H9 (cell line): ENCODE measurements around the gene TM7SF3. TPM values are rescaled to one million over a fixed set of nuclear protein-coding genes. Genes with fewer than 3 reads are reported as not detected.

Source experiments
- DNase-seq: peaks from one replicate; pipeline ENCODE4 v3.0.0-alpha.2; 2017
- H2AFZ ChIP-seq: one replicate; pipeline ENCODE4 v1.6.1; 2013; ENCODE audit warnings: mild to moderate bottlenecking, low read length, control low read depth, moderate library complexity
- H2AK5ac ChIP-seq: 2 replicates; pipeline ENCODE4 v1.6.1; 2013; ENCODE audit warnings: low read length, control low read depth, mixed read lengths; ENCODE audit not compliant: insufficient read length
- H2BK120ac ChIP-seq: one replicate; pipeline ENCODE4 v1.6.1; 2013; ENCODE audit warnings: low read depth, mild to moderate bottlenecking, low read length, control low read depth, inconsistent platforms; ENCODE audit not compliant: poor library complexity, severe bottlenecking
- H2BK12ac ChIP-seq: 2 replicates; pipeline ENCODE4 v1.6.1; 2013; ENCODE audit warnings: low read length, control low read depth, mixed read lengths, low read depth; ENCODE audit not compliant: insufficient read length
- H2BK15ac ChIP-seq: 2 replicates; pipeline ENCODE4 v1.6.1; 2013; ENCODE audit warnings: low read depth, low read length, control low read depth
- H2BK20ac ChIP-seq: one replicate; pipeline ENCODE4 v1.6.1; 2013; ENCODE audit warnings: low read depth, mild to moderate bottlenecking, low read length, control low read depth, inconsistent platforms; ENCODE audit not compliant: poor library complexity, severe bottlenecking
- H2BK5ac ChIP-seq: 2 replicates; pipeline ENCODE4 v1.6.1; 2013; ENCODE audit warnings: low read length, control low read depth, mixed read lengths; ENCODE audit not compliant: insufficient read length
- H3K14ac ChIP-seq: 2 replicates; pipeline ENCODE4 v1.6.1; 2013; ENCODE audit warnings: low read length, control low read depth; ENCODE audit not compliant: insufficient read depth
- H3K18ac ChIP-seq: 2 replicates; pipeline ENCODE4 v1.6.1; 2013; ENCODE audit warnings: low read depth, mild to moderate bottlenecking, mixed read lengths, low read length, control low read depth; ENCODE audit not compliant: insufficient read length
- H3K23ac ChIP-seq: 2 replicates; pipeline ENCODE4 v1.6.1; 2013; ENCODE audit warnings: low read length, control low read depth, mixed read lengths, low read depth; ENCODE audit not compliant: insufficient read length
- H3K23me2 ChIP-seq: 2 replicates; pipeline ENCODE4 v1.6.1; 2013; ENCODE audit warnings: low read depth, mild to moderate bottlenecking, mixed read lengths, low read length, control low read depth; ENCODE audit not compliant: insufficient read length, poor library complexity, severe bottlenecking
- H3K27ac ChIP-seq: 2 replicates; pipeline ENCODE4 v1.5.1; 2013; ENCODE audit warnings: low read length, control low read depth, mixed read lengths, low read depth; ENCODE audit not compliant: insufficient read length
- H3K27me3 ChIP-seq: 2 replicates; pipeline ENCODE4 v1.6.1; 2013; ENCODE audit warnings: low read length, control low read depth, inconsistent platforms; ENCODE audit not compliant: insufficient read depth
- H3K4ac ChIP-seq: 2 replicates; pipeline ENCODE4 v1.6.1; 2013; ENCODE audit warnings: low read depth, mild to moderate bottlenecking, control low read depth, inconsistent platforms, low read length, moderate library complexity
- H3K4me1 ChIP-seq: 2 replicates; pipeline ENCODE4 v1.6.1; 2013; ENCODE audit warnings: low read length, control low read depth, inconsistent platforms; ENCODE audit not compliant: insufficient read depth
- H3K4me2 ChIP-seq: 2 replicates; pipeline ENCODE4 v1.6.1; 2013; ENCODE audit warnings: low read length, control low read depth, mixed read lengths; ENCODE audit not compliant: insufficient read length, insufficient read depth
- H3K56ac ChIP-seq: 2 replicates; pipeline ENCODE4 v1.6.1; 2013; ENCODE audit warnings: low read depth, mild to moderate bottlenecking, mixed read lengths, low read length, control low read depth; ENCODE audit not compliant: insufficient read length
- H3K79me1 ChIP-seq: 2 replicates; pipeline ENCODE4 v1.6.1; 2013; ENCODE audit warnings: low read depth, mild to moderate bottlenecking, moderate library complexity, low read length, control low read depth, inconsistent platforms; ENCODE audit not compliant: insufficient read depth, poor library complexity, severe bottlenecking
- H3K79me2 ChIP-seq: 2 replicates; pipeline ENCODE4 v1.6.1; 2013; ENCODE audit warnings: low read length, control low read depth, inconsistent platforms; ENCODE audit not compliant: insufficient read depth
- H3K9ac ChIP-seq: 2 replicates; pipeline ENCODE4 v1.6.1; 2013; ENCODE audit warnings: low read length, control low read depth, mixed read lengths; ENCODE audit not compliant: insufficient read length; ENCODE audit errors: extremely low read depth
- H3K9me3 ChIP-seq: one replicate; pipeline ENCODE4 v1.6.1; 2013; ENCODE audit warnings: low read depth, low read length, inconsistent platforms; ENCODE audit not compliant: control insufficient read depth
- H3T11ph ChIP-seq: one replicate; pipeline ENCODE4 v1.6.1; 2013; ENCODE audit warnings: mild to moderate bottlenecking, low read length, control low read depth, inconsistent platforms
- H4K20me1 ChIP-seq: one replicate; pipeline ENCODE4 v1.6.1; 2013; ENCODE audit not compliant: control insufficient read depth, insufficient read length, insufficient read depth
- H4K5ac ChIP-seq: 2 replicates; pipeline ENCODE4 v1.6.1; 2013; ENCODE audit warnings: low read depth, mild to moderate bottlenecking, mixed read lengths, low read length, control low read depth; ENCODE audit not compliant: insufficient read length
- H4K8ac ChIP-seq: replicated peaks from 2 replicates; pipeline ENCODE4 v1.6.1; 2013; ENCODE audit warnings: low read length, control low read depth, mixed read lengths, low read depth; ENCODE audit not compliant: insufficient read length
- H4K91ac ChIP-seq: 2 replicates; pipeline ENCODE4 v1.6.1; 2013; ENCODE audit warnings: low read depth, mild to moderate bottlenecking, moderate library complexity, mixed read lengths, low read length, control low read depth; ENCODE audit not compliant: insufficient read length
- H3K27ac Mint-ChIP-seq, 3 experiments: 2 replicates in 2 of 3; 3 replicates in 1 of 3; pipeline ENCODE4 v1.8.0; 2020 to 2021; ENCODE audit warnings: mixed read lengths in 3 of 3, mild to moderate bottlenecking in 1 of 3, moderate library complexity in 1 of 3
- H3K27me3 Mint-ChIP-seq: 2 replicates; pipeline ENCODE4 v1.8.0; 2021; ENCODE audit warnings: low read depth, mild to moderate bottlenecking, moderate library complexity, mixed read lengths
- H3K36me3 Mint-ChIP-seq, 3 experiments: 2 replicates in 2 of 3; 3 replicates in 1 of 3; pipeline ENCODE4 v1.8.0; 2020 to 2021; ENCODE audit warnings: low read depth in 3 of 3, mixed read lengths in 3 of 3; ENCODE audit not compliant: insufficient read depth in 1 of 3
- H3K4me1 Mint-ChIP-seq, 2 experiments: 2 replicates each; pipeline ENCODE4 v1.8.0; 2020; ENCODE audit warnings: mixed read lengths in 2 of 2
- H3K4me3 Mint-ChIP-seq, 2 experiments: 2 replicates in 1 of 2; 3 replicates in 1 of 2; pipeline ENCODE4 v1.8.0; 2020 to 2021; ENCODE audit warnings: mild to moderate bottlenecking in 2 of 2, mixed read lengths in 2 of 2, moderate library complexity in 1 of 2
- H3K9me3 Mint-ChIP-seq, 2 experiments: 2 replicates in 1 of 2; 3 replicates in 1 of 2; pipeline ENCODE4 v1.8.0; 2020; ENCODE audit warnings: mild to moderate bottlenecking in 2 of 2, mixed read lengths in 2 of 2, moderate library complexity in 1 of 2
- CTCF ChIP-seq: fragments of 200-600 bp; sonication (generic); conservative IDR thresholded peaks from 3 replicates; pipeline ENCODE4 v1.8.0; 2021; ENCODE audit warnings: antibody characterized with exemption, mild to moderate bottlenecking
- WGBS: extraction: QIAGEN DNeasy Blood & Tissue Kit; methylation state at CpG from one replicate; pipeline ENCODE4 v1.1.7; 2013; ENCODE audit warnings: missing lambda C conversion rate, low lambda C conversion rate, mixed read lengths; ENCODE audit not compliant: insufficient read length; ENCODE audit errors: extremely low coverage; 5-methylcytosine and 5-hydroxymethylcytosine counted together
- total RNA-seq: library from RNA; stranded (reverse); gene quantifications from 2 replicates; pipeline ENCODE4 v1.2.1, GENCODE V29; 2021

The TM7SF3 gene
- total RNA-seq, 1 experiment from 2014 or later = 74.9 TPM

GRCh38 chr12:26988703-26989102, 25.5 kb downstream of the TM7SF3 start:
- no peak overlapping the region for H3K56ac ChIP-seq
- no peak overlapping the region for H2BK5ac ChIP-seq
- Mint-ChIP-seq H3K27ac (no peak overlapping the region), H3K9me3 (no peaks in the 10 kb centered on the region), H3K36me3 (peaks cover 10 to 52% (median 39%) of the 10 kb centered on the region in 3 experiments), H3K4me3 (no peak overlapping the region), H3K27me3 (no peaks in the 10 kb centered on the region), H3K4me1 (no peaks in the 10 kb centered on the region)
- no peaks in the 10 kb centered on the region for H3K9me3 ChIP-seq
- no peak overlapping the region for H3K27ac ChIP-seq
- no peak for DNase-seq
- no peak overlapping the region for H2AFZ ChIP-seq
- H3K23me2 ChIP-seq = no peaks in the 10 kb centered on the region
- no peaks in the 10 kb centered on the region for H3K4me1 ChIP-seq
- no peaks in the 10 kb centered on the region for H3K27me3 ChIP-seq
- no peak overlapping the region for H3K4me2 ChIP-seq
- H4K5ac ChIP-seq = no peak overlapping the region
- no peak overlapping the region for H3K9ac ChIP-seq
- H3K14ac ChIP-seq = no peak overlapping the region
- H3T11ph ChIP-seq = no peak overlapping the region
- no peak overlapping the region for H2BK12ac ChIP-seq
- H4K8ac ChIP-seq = no peak overlapping the region
- H4K91ac ChIP-seq = no peak overlapping the region
- no peak overlapping the region for H3K4ac ChIP-seq
- no peaks in the 10 kb centered on the region for H3K79me1 ChIP-seq
- H3K18ac ChIP-seq = no peak overlapping the region
- H2BK20ac ChIP-seq = no peak overlapping the region
- H3K79me2 ChIP-seq = no peaks in the 10 kb centered on the region
- H2BK120ac ChIP-seq = no peak overlapping the region
- no peak overlapping the region for H2BK15ac ChIP-seq
- WGBS = no CpG with 5 or more reads among the region's 4 CpGs
- no peak overlapping the region for H3K23ac ChIP-seq
- no peak overlapping the region for H2AK5ac ChIP-seq
- TF ChIP-seq CTCF = no peak
- no peaks in the 10 kb centered on the region for H4K20me1 ChIP-seq
